GM18526 (cell line): ENCODE results near the gene CHP1.

ENCODE experiments used
- POLR2A ChIP-seq: IDR thresholded peaks from 3 replicates; pipeline ENCODE4 v1.6.1; 2011; ENCODE audit not compliant: insufficient read length; ENCODE audit errors: extremely low read depth

The CHP1 gene

DNA sequence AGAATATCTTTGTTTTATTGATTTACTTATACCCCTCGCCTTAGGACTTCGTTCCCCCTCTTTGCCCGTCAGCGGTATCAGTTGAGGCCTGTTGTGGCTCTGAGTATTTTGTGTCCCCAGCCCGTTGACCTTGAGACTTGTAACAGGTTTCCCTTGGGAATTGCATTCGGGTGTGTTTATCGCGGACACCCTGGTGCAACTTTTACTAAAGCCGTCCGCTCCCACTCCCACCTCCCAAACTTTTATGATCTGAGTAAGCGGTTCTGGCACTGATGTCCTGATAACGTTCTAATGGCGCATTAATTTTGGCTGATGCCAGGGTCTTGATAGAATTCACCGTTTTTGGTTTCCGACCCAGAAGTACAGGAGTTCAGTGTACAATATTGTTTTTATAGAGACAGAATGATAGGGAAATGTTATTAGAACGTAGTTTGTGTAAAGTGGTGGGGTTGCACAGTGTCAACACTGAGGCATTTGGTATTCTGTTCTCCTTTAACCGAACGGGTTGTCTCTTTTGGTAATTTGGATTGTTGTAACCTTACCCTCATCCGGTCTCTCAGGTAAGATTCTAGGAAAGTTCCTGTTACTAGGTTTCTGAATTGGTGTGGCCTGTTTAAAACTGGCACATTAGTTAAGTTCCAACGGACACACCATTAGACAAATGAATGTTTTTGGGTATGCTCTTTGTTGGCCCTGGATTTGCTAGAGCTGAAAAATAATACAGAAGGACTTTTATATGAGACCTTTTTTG lies 53.5 kb downstream of the CHP1 start:
- no peak for TF ChIP-seq POLR2A

DNA sequence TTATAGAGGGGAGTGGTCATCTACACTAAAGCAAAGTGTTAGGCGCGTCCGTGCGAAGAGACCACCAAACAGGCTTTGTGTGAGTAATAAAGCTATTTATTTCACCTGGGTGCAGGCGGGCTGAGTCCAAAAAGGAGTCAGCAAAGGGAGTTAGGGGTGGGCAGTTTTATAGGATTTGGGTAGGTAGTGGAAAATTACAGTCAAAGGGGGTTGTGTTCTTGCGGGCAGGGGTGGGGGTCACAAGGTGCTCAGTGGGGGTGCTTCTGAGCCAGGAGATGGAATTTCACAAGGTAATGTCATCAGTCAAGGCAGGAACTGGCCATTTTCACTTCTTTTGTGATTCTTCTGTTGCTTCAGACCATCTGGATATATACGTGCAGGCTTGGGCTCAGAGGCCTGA lies 54.2 kb downstream of the CHP1 start:
- TF ChIP-seq POLR2A, result no peak

DNA sequence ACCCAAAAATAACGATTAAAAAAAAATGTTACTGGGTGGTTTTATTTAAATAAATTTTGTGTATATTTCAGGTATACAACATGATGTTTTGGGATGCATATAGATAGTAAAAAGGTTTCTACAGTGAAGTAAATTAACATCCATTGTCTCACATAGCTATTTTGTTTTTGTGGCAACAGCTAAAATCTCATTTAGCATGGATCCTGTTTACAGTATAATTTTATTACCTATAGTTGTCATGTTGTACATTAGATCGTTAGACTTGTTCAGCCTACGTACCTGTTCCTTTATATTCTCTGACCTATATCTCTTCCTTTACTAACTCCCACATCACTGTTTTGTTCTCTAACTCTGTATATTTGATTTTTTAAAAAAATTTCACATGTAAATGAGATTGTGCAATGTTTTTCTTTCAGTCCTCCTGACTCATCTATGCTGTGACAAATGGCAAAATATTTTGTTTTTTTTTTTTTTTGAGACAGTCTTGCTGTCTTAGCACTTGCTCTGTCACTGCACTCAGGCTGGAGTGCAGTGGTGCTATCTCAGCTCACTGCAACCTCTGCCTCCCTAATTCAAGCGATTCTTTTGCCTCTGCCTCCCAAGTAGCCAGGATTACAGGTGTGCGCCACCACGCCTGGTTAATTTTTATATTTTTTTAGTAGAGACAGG lies 55.7 kb downstream of the CHP1 start:
- TF ChIP-seq POLR2A, result no peak

DNA sequence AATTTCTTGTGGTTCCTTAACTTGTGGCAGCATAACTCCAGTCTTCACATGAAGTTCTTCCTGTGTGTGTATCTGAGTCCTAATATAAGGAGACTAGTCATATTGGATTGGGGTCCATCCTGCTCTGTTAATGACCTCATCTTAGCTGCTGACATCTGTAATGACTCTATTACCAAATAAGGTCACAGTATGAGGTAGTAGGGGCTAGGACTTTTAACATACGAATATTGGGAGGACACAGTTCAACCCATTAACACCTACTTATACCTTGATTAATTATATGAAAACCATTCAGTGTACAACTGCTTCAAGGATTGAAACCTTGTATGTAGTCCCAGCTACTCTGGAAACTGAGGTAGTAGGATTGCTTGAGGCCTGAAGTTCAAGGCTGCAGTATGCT lies 57.4 kb downstream of the CHP1 start:
- no peak for TF ChIP-seq POLR2A

DNA sequence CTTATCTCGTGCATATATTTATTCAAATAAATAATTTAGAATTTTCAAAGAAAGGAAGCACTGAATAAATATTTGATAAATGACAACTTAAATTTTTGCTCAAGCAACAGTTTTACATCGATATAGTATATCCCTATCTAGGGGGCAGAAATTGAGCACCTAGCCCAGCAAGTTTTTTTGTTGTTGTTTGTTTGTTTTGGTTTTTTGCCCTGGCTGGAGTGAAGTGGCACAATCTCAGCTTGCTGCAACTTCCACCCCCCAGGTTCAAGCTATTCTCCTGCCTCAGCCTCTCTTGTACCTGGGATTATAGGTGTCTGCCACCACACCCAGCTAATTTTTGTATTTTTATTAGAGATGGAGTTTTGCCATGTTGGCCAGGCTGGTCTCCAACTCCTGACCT lies 58.9 kb downstream of the CHP1 start:
- no peak for TF ChIP-seq POLR2A

DNA sequence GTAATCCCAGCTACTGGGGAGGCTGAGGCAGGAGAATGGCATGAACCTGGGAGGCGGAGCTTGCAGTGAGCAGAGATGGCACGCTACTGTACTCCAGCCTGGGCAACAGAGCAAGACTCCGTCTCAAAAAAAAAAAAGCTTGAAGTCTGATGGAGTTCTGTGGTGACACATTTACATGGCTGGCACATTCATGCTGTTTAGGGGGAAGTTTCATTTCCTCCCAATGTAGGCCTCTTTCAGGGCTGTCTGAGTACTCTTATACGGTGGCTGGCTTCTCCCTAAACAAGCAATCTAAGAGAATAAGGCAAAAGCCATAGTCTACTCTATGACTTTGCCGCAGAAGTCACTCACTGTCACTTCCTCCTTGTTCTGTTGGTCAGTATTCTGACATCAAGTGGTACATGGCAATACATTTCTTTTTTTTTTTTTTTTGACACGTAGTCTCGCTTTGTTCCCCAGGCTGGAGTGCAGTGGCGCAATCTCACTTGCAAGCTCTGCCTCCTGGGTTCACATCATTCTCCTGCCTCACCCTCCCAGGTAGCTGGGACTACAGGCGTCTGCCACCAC lies 60.1 kb downstream of the CHP1 start:
- TF ChIP-seq POLR2A, result no peak

DNA sequence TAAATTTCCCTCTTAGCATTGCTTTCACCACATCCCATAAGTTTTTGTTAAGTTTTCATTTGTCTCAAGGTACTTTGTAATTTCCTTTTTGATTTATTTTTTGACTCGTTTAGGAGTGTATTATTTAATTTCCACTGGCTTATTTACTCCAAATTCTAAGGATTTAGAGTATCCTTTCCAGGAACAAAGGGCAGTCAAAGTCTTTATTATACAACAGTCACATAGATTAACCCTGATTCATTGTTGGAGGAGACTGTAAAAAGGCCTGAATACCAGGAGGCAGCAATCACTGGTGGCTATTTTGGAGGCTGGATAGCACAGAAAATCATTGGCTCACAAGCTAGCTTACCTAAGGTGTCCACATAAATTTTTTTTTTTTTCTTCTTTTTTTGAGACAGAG lies 61.5 kb downstream of the CHP1 start:
- no peak for TF ChIP-seq POLR2A

DNA sequence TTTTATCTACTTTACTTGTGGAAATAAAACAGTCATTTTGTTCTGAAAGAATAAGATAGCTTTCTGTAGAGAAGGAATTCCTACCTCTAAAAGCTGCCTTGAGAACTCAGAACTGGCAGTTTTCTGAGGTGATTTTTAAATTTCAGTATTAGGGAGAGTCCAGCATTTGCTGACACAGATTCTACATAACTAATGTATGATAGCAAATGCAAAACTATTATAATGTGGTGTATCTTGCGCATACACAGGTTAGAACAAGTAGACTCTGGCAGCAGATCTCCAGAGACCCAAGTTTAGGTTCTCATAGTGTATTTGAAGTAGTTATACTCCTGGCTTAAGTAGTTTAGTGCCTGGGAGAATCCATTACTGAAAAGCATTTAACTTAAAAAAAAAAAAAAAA lies 70.5 kb downstream of the CHP1 start:
- no peak for TF ChIP-seq POLR2A

DNA sequence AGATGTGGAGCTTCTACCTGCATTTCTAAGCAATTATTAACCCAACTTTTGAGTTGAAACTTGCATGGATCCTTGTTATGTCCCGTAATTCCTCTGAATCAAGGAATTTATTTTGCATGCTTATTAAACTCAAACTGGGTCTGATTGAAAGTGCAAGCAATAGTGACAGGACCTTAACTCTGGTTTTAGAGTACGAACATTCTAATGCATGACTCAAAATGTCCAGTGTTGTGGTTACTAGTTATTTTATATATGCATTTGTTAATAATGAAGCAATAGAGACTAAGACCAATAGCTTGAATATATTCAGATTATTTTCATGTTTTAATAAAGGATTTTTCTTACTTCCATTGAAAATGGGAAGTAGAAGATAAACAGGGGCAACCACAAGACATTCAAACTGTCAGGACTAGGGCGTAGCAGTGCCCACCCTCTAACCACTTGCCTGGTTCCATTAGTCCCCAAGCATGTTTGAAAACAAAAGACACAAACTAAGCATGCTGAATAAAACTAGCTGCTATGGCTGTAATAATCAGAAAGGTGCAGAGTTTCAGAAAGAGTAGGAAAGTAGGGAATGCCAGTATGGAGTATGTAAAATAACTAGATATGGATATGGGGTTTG lies 73.2 kb downstream of the CHP1 start:
- TF ChIP-seq POLR2A, result no peak

DNA sequence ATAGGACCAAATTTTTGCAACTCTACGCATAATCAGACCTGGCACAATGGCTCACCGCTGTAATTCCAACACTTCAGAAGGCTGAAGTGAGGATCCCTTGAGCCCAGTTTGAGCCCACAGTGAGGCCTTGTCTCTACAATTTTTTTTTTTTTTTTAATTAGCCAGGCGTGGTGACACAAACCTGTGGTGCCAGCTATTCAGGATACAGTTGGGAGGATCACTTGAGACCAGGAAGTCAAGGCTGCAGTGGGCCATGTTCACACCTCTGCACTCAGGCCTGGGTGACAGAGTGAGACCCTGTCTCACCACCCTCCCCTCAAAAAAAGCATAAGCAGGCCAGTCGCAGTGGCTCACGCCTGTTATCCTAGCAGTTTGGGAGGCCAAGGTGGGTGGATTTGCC lies 76.6 kb downstream of the CHP1 start:
- no peak for TF ChIP-seq POLR2A

DNA sequence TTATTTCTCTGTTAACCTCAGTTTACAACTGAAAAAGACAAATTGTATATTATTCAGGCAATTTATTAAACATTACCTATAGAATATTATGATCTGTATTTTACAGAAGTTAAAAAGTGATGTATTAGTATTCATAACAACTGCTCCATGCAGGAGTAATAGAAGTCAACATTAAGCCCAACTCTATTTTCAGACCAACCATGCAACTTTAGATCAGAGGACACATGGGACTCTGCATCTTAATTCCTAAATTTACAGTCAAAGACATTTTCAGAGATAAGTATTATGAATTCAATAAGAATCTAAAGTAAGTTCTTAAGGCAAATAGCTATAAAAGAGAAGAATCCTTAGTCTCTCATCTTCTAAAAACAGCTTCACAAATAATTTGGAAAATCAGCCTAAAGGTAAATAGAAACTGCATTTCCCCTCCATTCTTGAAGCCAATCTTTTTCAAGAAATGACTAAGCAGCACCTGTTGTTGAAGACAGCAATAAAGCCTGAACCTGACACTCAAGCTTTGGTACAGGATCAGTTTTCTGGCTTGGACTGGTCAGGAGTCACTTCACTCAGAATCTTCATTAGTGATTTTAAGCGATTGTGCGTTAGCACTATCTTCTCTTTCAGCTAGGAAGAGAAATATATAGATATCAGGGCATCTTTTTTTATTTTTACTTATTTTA lies 78.3 kb downstream of the CHP1 start:
- no peak for TF ChIP-seq POLR2A

DNA sequence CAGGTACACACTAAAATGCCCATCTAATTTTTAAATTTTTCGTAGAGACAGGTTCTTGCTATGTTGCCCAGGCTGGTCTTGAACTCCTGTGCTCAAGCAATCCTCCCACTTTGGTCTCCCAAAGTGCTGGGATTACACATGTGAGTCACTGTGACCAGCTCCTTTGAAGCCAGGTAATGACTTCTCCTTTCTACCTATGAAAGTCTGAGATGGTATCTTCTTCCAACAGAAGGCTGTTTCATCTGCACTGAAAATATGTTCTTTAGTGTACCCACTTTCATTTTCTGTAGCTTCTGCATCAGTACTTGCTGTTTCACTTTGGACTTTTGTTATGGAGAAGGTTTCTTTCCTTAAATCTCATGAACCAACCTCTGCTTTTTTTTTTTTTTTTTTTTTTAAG lies 92.5 kb downstream of the CHP1 start:
- TF ChIP-seq POLR2A, result no peak

DNA sequence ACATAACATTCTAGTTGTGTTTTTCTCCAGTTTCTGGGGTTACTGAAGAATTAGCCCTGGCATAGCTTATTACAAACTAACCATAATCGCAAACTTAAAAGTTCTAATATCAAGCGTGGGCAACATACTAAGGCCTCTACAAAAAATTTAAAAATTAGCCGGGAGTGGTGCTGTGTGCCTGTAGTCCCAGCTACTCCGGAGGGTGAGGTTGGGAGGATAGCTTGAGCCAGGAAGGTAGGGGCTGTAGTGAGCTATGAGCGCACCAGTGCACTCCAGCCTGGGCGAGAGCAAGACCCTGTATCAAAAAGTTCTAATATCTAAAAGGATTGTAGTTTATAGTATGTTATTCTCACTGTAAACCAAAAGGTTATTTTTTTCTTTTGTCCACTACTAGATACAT lies 100.2 kb downstream of the CHP1 start:
- TF ChIP-seq POLR2A, result no peak
